Activated naive CD4-positive, alpha-beta T cell (primary cell): ENCODE results near the gene GOLGA8R.
"Not testable (repeated sequence)": the region's sequence is repeated elsewhere in the genome, so short reads cannot be mapped to it uniquely, and the experiment has no call there.

Experiments
- DNase-seq, 4 experiments: peaks; one replicate each; lab custom pipeline; 2025; lab: John Stamatoyannopoulos, UW

Gene GOLGA8R, protein sequence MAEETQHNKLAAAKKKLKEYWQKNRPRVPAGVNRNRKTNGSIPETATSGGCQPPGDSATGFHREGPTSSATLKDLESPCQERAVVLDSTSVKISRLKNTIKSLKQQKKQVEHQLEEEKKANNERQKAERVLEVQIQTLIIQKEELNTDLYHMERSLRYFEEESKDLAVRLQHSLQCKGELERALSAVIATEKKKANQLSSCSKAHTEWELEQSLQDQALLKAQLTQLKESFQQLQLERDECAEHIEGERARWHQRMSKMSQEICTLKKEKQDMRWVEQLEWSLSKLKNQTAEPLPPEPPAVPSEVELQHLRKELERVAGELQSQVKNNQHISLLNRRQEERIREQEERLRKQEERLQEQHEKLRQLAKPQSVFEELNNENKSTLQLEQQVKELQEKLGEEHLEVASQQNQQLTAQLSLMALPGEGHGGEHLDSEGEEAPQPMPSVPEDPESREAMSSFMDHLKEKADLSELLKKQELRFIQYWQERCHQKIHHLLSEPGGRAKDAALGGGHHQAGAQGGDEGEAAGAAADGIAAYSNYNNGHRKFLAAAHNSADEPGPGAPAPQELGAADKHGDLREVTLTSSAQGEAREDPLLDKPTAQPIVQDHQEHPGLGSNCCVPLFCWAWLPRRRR

GRCh38 chr15:30414160-30414559 lies at the start of gene GOLGA8R:
TSS of gene GOLGA8R (minus strand) at chr15:30414260. CDS start at chr15:30414162, 98 bp downstream.
- DNase-seq = not testable (repeated sequence)

- DNase-seq = not testable (repeated sequence)
Observed at GRCh38 chr15:30463849-30464248, 49.8 kb upstream of the GOLGA8R start.

DNA sequence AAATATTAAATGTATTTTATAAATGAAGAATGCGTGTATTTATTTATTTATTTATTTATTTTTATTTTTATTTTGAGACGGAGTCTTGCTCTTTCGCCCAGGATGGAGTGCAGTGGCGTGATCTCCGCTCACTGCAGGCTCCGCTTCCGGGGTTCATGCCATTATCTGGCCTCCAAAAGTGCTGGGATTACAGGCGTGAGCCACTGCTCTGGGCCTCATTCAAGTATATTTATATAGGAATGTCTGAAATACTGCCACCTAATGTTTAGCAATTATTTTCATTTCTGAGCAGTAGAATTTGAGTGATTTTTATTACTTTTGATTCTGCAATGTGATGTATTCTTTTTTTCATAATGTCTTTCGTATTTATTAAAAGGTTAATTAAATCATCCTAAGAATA lies 48.1 kb upstream of the GOLGA8R start:
- DNase-seq = not testable (repeated sequence)

- not testable (repeated sequence) for DNase-seq
Observed at GRCh38 chr15:30452702-30453101, 38.6 kb upstream of the GOLGA8R start.

GRCh38 chr15:30438348-30438747 lies 24.3 kb upstream of the GOLGA8R start:
- not testable (repeated sequence) for DNase-seq

DNA sequence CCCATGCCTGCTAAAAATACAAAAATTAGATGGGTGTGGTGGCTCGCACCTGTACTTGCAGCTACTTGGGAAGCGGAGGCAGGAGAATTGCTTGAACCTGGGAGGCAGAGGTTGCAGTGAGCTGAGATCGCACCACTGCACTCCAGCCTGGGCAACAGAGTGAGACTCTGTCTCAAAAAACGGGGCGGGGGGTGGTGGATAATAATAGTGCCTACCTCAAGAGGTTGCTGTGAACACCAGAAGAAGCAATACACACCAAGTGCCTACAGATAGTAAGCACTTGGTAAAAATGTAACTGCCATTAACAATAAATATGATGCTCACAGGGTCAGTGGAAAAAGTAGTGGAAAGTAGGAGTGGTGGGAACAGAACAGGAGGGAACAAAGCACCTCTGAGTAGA lies 21.8 kb upstream of the GOLGA8R start:
- not testable (repeated sequence) for DNase-seq

DNA sequence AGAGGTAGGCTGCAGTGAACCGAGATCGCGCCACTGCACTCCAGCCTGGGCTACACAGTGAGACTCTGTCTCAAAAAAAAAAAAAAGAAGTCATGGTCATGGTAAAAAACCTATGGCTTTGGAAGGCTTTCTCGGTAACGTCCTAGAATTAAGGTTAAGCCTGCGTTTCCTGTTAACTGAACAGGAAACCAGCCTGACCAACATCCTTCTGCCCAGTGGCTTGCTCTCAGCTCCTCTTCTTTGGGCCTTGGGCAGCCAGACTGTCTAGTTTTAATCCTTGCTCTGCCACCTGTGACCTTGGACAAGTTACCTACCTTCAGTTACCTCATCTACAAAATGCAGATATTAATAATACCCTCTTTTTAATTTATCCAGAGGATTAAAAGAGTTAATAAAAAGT lies 6.7 kb upstream of the GOLGA8R start:
- not testable (repeated sequence) for DNase-seq

DNA sequence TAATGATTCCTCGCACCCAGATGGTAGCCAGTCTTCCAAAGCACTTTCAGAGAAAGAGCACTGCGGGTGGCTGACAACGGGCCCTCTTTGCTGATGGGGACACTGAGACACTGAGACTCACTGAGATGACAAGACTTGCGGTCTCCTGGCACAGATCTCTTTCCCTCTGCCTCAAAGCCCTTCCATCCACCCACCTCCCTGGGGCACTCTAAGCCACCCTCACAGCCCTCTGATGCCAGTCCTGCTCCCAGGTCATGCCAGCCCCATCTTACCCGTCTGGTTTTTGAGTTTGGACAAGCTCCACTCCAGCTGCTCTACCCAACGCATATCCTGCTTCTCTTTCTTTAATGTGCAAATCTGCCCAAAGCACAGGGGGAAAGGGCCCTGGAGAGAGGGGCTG lies 6.4 kb downstream of the GOLGA8R start:
- DNase-seq = not testable (repeated sequence)

GRCh38 chr15:30398988-30399387 lies 15.1 kb downstream of the GOLGA8R start:
- DNase-seq = not testable (repeated sequence)

DNA sequence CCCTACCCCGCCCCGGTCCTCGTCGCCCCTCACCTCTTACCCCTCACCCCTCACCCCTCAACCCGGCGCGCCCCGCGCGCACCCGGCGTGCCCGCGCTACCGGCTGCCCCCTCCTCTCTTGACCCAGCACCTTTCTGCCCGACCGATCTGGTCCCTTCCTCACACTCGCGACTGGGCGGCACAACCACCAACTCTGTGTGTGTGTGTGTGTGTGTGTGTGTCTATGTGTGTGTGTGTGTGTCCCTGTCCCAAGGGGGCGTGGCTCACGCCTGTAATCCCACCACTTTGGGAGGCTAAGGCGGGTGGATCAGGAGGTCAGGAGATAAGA lies 20.4 kb downstream of the GOLGA8R start:
- DNase-seq = not testable (repeated sequence)

DNA sequence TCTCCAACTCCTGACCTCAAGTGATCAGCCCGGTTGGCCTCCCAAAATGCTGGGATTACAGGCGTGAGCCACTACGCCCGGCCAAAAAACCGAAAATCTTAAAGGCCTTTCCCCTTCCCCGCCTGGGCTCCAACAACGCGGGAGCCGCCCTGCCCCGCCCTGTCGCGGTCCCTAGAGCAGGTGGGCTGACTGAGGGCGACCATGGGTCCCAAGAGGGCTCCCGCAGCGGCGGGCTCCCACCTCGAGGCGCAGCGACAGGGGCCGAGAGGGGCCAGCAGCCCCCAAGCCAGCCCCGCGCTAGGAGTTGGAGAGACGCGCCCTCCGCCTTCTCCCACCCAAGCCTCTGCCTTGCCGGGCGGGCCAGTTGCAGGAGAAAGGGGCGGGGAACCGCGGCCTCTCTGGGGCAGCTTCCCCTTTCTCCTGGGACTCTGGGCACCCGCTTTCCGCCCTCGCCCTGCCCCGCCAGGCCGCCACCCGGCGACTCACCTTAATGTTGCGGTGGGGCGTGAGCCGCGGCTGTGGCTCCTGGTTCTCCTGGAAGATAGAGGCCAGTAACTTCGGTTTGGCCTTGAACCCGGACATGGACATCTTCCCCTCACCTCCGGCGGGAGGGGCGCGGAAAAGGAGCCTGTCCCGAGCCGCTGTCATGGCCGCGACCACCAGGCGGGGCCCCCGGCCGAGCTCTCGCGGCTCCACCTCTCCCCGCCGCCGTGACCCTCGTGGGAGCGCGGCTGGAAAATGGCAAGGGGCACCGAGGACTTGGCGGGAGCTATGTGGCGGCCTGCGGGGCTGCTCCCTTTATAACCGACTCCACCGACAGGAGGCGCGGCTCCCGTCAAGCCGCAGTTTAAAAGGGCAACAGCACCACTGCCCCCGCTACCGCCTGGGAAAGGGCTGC lies 21.0 kb downstream of the GOLGA8R start, which contains the start of gene CHRFAM7A:
TSS of gene CHRFAM7A (minus strand) at position 775 of the 898 bp plus-strand sequence. CDS start 10,189 bp downstream, outside the sequence.
- not testable (repeated sequence) for DNase-seq

DNA sequence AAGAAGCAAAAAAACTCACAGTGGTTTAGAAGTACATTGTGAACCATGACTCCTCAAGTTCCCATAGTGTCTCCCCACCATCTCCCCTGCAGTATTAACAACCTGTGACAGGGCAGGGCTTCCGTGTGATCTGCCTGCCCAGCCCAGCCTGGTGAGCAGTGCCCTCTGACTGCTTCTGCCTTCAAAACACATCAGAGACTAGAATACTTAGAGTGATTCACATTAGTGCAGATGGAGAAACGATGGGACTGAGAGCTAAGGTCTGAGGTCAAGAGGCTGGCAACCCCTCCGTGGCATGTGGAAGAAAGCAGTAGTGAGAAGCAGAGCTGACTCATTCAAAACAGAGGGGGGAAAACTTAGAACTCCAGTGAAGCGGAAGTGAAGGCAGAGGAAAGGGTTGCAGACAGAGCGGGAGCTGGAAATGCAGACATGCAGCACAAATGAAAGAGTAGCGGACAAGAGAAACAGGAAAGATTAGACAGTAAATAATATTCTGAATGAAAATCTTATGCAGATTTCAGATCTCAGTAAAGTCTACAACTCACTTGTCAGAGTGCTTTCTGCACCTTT lies 27.7 kb downstream of the GOLGA8R start:
- DNase-seq = not testable (repeated sequence)

DNA sequence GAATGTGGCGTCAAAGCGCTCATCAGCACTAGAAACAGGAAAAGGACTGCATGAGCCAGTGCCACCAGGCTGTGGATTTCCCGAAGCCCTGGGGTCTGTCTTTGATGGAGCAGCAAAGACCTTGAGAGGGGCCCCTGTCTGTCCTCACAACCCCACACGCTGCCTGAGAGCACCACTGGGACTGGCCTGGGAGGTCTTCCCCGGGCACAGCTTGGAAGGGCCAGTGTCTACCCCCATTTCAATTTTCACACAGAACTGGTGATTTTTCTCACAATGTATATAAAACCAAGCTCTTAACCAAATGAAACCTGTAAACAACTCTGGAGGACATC lies 37.0 kb downstream of the GOLGA8R start:
- not testable (repeated sequence) for DNase-seq

DNA sequence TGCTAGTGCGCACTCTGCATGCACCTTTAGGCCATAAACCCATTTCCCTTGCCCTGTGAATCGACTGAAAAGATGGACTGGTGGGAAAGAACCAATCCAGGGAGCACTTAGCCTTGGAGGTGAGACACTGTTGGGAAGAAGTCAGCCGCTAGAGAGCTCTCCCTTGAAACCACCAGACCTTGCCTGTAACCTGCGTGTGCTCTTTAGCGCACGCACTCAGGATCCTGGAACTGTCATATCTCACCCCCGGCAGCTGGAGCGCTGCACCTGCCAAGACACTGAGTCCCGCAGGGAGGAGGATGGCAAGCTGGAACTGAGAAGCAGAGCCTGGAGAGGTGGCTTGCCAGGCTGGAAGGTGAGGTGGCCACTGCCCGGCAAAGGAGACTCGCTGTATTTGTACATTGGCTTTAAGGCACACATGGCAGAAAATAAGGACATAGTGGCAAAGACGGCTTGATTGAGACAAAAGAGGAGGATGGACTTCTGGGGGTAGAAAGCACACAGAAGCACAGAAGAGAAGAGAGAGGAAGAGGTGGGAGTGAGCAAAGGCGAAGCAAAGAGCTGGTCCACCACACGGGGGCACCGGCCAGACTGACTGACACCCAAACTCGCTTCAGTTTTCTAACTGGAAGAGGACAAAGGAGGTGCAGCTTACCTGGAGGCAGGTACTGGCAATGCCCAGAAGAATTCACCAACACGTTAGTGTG lies 37.5 kb downstream of the GOLGA8R start:
- not testable (repeated sequence) for DNase-seq

GRCh38 chr15:30375872-30376271 lies 38.2 kb downstream of the GOLGA8R start:
- not testable (repeated sequence) for DNase-seq

- not testable (repeated sequence) for DNase-seq
Observed at GRCh38 chr15:30374862-30375261, 39.2 kb downstream of the GOLGA8R start.

DNA sequence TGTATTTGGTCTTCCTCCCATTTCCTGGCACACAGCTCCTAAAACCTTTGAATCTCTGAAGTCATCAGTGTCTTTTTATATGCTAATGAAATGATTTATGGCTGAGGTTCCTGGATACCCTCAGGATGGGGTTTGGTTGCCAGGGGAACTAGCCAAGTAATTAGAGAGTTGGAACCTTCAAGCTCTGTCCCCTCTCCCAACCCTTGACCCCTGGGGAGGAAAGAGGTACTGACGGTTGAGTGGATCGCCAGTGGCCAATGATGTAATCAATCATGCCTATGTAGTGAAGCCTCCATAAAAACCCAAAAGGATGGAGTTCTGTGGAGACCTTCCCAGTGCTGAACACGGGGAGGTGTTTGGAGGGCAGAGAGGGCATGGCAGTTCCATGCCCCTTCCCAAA lies 45.8 kb downstream of the GOLGA8R start:
- not testable (repeated sequence) for DNase-seq

GRCh38 chr15:30367246-30367645 lies 46.8 kb downstream of the GOLGA8R start:
- not testable (repeated sequence) for DNase-seq

DNA sequence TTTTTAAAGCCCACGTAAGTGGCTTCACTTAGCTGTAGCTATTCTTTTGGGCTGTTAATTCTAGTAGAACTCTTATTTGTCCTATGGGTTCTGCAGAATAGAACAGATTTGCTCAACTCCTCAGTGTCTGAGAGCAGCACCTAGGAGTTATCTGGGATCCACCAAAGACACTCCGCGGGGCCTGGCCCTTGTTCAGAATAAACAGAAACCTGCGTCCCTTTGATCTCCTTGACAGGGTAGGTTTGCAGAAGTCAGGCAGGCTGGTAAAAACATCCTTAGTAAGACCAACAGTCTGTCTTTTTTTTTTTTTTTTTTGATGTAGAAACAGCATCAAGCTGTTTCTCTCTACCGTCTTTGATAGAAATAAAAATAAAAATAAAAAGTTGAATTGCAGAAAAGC lies 52.7 kb downstream of the GOLGA8R start:
- DNase-seq = not testable (repeated sequence)

DNA sequence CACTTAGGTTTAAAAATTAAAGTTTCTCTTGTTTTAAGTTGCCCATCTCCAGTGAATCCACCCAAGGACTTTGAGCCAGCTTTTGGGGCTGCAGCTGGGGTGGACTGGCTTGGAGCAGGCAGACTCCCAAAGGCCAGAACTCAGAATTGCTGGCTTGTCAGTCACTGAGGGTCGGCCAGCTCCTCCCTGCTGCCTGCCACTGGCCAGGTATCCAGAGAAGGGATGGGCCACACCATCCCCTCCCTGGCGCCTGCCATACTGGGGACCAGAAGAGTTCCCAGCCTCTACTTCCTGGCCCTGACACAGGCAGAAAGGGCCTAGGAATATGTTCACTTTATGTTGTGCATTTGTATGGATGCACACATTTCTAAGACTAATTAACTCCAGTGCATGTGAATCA lies 53.1 kb downstream of the GOLGA8R start:
- DNase-seq = not testable (repeated sequence)

DNA sequence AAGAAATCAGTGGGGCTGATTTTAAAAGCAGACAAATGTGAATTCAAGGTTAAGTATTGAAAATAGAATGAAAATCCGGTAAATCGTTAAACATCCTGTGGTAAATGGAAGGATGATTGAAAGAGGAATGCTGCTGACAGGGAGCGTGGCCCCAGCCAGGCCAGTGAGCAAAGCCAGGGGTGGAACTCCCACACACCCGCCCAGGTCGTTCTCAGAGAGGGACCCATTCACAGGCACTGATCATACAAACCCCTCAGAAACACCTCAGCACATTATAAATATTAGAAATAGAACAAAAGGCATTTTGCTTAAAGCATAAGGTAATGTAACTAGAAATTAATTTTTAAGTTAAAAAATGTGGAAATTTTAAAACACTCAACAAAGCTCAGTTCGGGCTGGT lies 59.0 kb downstream of the GOLGA8R start:
- DNase-seq = not testable (repeated sequence)
